Body of pancreas (tissue), 4 donors: ENCODE measurements around the gene CD80. TPM values are rescaled to one million over a fixed set of nuclear protein-coding genes. Genes with fewer than 3 reads are reported as not detected.
A peak's percentile ranks its signal among the peaks of the same experiment; 100 is the strongest.

ENCODE experiments used
- ATAC-seq: fragments of 150-250 bp; one replicate; pipeline ENCODE4 v1.9.1; 2016
- DNase-seq, 4 donors: peaks; one replicate each; pipeline ENCODE4 v3.0.0-alpha.2; 2019
- H3K27ac ChIP-seq, 4 donors: fragments of 200-600 bp; sonication (generic); 1 replicate in 3 of 4; 2 replicates in 1 of 4; pipeline versions ENCODE4 v1.5.1 to v1.6.1; 2016 to 2019; ENCODE audit warnings: mild to moderate bottlenecking in 1 of 4, mixed read lengths in 1 of 4, moderate library complexity in 1 of 4
- H3K27me3 ChIP-seq, 2 donors: fragments of 200-600 bp; sonication (generic); one replicate each; pipeline ENCODE4 v1.6.0; 2016; ENCODE audit warnings: mild to moderate bottlenecking in 1 of 2
- H3K36me3 ChIP-seq, 2 donors: fragments of 200-600 bp; sonication (generic); replicated peaks in 1 of 2; 2 replicates each; pipeline ENCODE4 v1.5.1; 2016; ENCODE audit warnings: low read depth in 2 of 2; ENCODE audit not compliant: insufficient read depth in 1 of 2
- H3K4me1 ChIP-seq: fragments of 200-600 bp; sonication (generic); one replicate; pipeline ENCODE4 v1.6.0; 2016
- H3K4me3 ChIP-seq, 2 donors: fragments of 200-600 bp; sonication (generic); 1 replicate in 1 of 2; 2 replicates in 1 of 2; pipeline ENCODE4 v1.5.1; 2016 to 2019
- H3K9me3 ChIP-seq, 3 donors: fragments of 200-600 bp; sonication (generic); 1 replicate in 2 of 3; 2 replicates in 1 of 3; pipeline ENCODE4 v1.5.1; 2016
- CTCF ChIP-seq, 7 experiments: fragments of 450-650 bp in 4 of 7; fragments of 200-600 bp in 3 of 7; sonication (generic) in 3 of 7; IDR thresholded peaks; one replicate each; pipeline ENCODE4 v1.5.1; 2016 to 2019; ENCODE audit warnings: antibody characterized with exemption in 7 of 7
- POLR2A ChIP-seq, 3 donors: fragments of 450-650 bp; IDR thresholded peaks; one replicate each; pipeline ENCODE4 v1.6.1; 2016; ENCODE audit warnings: antibody characterized with exemption in 3 of 3, mild to moderate bottlenecking in 2 of 3
- WGBS, 2 donors: methylation state at CpG; one replicate each; pipeline ENCODE4 v1.1.5; 2017; 5-methylcytosine and 5-hydroxymethylcytosine counted together
- intact Hi-C: fragments of 100-400 bp; cut with DNase I; formaldehyde crosslinking; loops from one replicate; pipeline ENCODE4 v1.15.1; 2023
- total RNA-seq, 2 donors: library from RNA; depleted of rRNA; stranded (reverse); fragments of >200 nt; gene quantifications; one replicate each; pipeline ENCODE4 v1.1.0, GENCODE V29; 2016

The CD80 gene
- total RNA-seq, 2 donors from 2014 or later, result 0.26 TPM; not detected in 1

- Histone ChIP-seq H3K27me3 (no peaks in the 10 kb centered on the region), H3K9me3 (no peaks in the 10 kb centered on the region), H3K4me3 (no peak overlapping the region), H3K27ac (no peak overlapping the region), H3K4me1 (no peaks in the 10 kb centered on the region), H3K36me3 (no peaks in the 10 kb centered on the region)
- no peak for ATAC-seq
- WGBS, 2 donors, result 90 to 93% methylated on average over 5 of the region's 5 CpGs
- intact Hi-C loops, result no loop called here
- TF ChIP-seq CTCF (IDR thresholded peaks at IDR 0.05) (no peak), POLR2A (IDR thresholded peaks at IDR 0.05) (no peak)
- DNase-seq, result no peak
These were observed 7.8 kb downstream of the CD80 start for GRCh38 chr3:119551598-119551997.

GRCh38 chr3:119550192-119550910 lies 9.1 kb downstream of the CD80 start:
- Histone ChIP-seq H3K9me3 (no peaks in the 10 kb centered on the region), H3K27me3 (no peaks in the 10 kb centered on the region), H3K4me3 (no peak overlapping the region), H3K36me3 (no peaks in the 10 kb centered on the region), H3K4me1 (no peaks in the 10 kb centered on the region), H3K27ac (no peak overlapping the region)
- ATAC-seq, result no peak
- no peak for DNase-seq
- intact Hi-C loops, result no loop called here
- WGBS, 2 donors, result 86 to 87% methylated on average over 9 of the region's 9 CpGs
- TF ChIP-seq CTCF (IDR thresholded peaks at IDR 0.05), result no peak
- TF ChIP-seq POLR2A (IDR thresholded peaks at IDR 0.05), result no peak

DNA sequence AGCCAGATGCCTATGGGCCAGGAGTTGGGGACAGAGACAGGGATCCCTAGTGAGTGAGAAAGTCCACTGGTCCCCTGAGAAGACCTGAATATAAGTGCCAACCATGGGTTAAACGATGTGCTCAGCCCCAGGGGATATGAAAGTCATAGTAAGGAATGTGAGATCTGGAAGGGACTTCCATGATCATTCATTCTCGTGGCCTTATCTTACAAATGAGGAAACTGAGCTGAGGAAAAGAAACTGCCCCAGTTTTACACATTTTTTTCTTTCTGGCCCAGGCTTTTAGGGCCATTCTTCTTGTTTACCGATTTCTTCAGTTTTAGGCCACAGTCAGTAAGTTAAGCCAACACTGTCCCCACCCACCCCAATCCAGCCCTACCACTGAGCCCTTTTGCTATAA lies 11.1 kb downstream of the CD80 start:
- H3K36me3 ChIP-seq, result no peaks in the 10 kb centered on the region
- intact Hi-C loops, result no loop called here
- DNase-seq, result no peak
- TF ChIP-seq CTCF (IDR thresholded peaks at IDR 0.05) (no peak), POLR2A (IDR thresholded peaks at IDR 0.05) (no peak)
- 43 to 47% methylated on average over 3 of the region's 3 CpGs for WGBS, 2 donors
- no peaks in the 10 kb centered on the region for H3K9me3 ChIP-seq
- ATAC-seq, result no peak
- no peak overlapping the region for H3K4me3 ChIP-seq
- H3K4me1 ChIP-seq, result no peaks in the 10 kb centered on the region
- H3K27ac ChIP-seq, result no peak overlapping the region
- H3K27me3 ChIP-seq, result no peaks in the 10 kb centered on the region

DNA sequence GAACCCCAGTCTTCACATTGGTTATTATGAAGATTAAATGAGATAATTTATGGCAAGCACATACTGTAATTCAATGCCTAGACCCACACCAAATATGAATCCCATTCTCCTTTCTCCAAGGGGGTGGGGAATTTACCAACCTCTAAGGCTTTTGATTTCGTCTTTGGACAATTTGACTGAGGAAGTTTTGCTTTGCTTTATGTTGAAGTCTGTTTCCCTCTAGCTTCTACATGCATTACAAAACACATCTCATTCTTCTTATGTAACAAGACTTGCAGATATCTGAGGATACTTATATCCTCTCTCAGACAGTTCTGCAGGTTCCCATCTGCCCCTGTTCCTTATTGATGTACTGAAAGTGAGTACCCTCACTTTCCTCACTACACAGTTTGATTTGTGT lies 12.2 kb downstream of the CD80 start:
- intact Hi-C loops, result no loop called here
- Histone ChIP-seq H3K36me3 (no peaks in the 10 kb centered on the region), H3K4me3 (no peak overlapping the region), H3K27ac (no peak overlapping the region), H3K27me3 (no peaks in the 10 kb centered on the region), H3K4me1 (no peaks in the 10 kb centered on the region), H3K9me3 (no peaks in the 10 kb centered on the region)
- ATAC-seq, result no peak
- no peak for DNase-seq
- WGBS, 2 donors, result 76 to 94% methylated on average over 1 of the region's 1 CpG
- no peak for TF ChIP-seq CTCF (IDR thresholded peaks at IDR 0.05)
- TF ChIP-seq POLR2A (IDR thresholded peaks at IDR 0.05), result no peak

DNA sequence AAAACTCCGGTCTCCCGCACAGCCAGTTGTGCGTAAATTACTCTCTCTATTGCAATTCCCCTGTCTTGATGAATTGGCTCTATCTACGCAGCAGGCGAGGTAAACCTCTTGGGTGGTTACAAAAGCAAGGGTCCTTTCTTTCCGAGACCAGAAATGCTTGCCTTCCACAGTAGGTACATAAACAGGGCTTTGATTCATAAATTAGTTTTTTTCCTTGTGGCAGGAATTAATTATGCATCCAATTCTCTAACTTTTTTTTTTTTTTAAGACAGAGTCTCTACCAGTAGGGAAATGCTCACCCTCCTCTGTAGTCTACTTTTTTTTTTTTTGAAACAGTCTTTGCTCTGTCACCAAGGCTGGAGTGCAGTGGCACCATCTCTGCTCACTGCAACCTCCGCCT lies 16.3 kb downstream of the CD80 start:
- intact Hi-C loops, result no loop called here
- no peaks in the 10 kb centered on the region for H3K36me3 ChIP-seq
- ATAC-seq (no peak), DNase-seq (no peak)
- 92 to 96% methylated on average over 7 of the region's 7 CpGs for WGBS, 2 donors
- no peaks in the 10 kb centered on the region for H3K9me3 ChIP-seq
- TF ChIP-seq CTCF (IDR thresholded peaks at IDR 0.05) (peak in 1 of 7 experiments; percentile 6), POLR2A (IDR thresholded peaks at IDR 0.05) (no peak)
- H3K27me3 ChIP-seq, result no peaks in the 10 kb centered on the region
- H3K4me3 ChIP-seq, result no peak overlapping the region
- H3K4me1 ChIP-seq, result peaks cover 8% of the 10 kb centered on the region
- peak overlapping the region in 1 of 4 donors; percentile 65 for H3K27ac ChIP-seq
